HL-60 (cell line): ENCODE results near the gene MAP3K1.

Source experiments
- DNase-seq, 2 experiments: peaks; one replicate each; pipeline ENCODE4 v3.0.0-alpha.2; 2010 to 2020; ENCODE audit warnings: low read depth in 1 of 2, low spot score in 1 of 2
- H3K27ac ChIP-seq: fragments of 250-450 bp; sonication (Bioruptor Pico); replicated peaks from 2 replicates; pipeline ENCODE4 v1.5.1; 2020; ENCODE audit warnings: mild to moderate bottlenecking, moderate library complexity
- H3K27me3 ChIP-seq: fragments of 250-450 bp; sonication (Bioruptor Pico); 2 replicates; pipeline ENCODE4 v1.5.1; 2021; ENCODE audit warnings: mild to moderate bottlenecking, moderate library complexity; ENCODE audit not compliant: insufficient read depth, poor library complexity, severe bottlenecking
- H3K4me3 ChIP-seq: replicated peaks from 2 replicates; pipeline ENCODE4 v1.5.1; 2011; ENCODE audit warnings: mild to moderate bottlenecking, control low read depth, low read length; ENCODE audit not compliant: insufficient read depth
- CTCF ChIP-seq: IDR thresholded peaks from one replicate; pipeline ENCODE4 v1.5.1; 2011; ENCODE audit warnings: low read length, control low read depth, inconsistent platforms; ENCODE audit not compliant: insufficient read depth
- GABPA ChIP-seq: IDR thresholded peaks from 2 replicates; pipeline ENCODE4 v1.6.1; 2012; ENCODE audit warnings: low read depth
- POLR2AphosphoS5 ChIP-seq: IDR thresholded peaks from 2 replicates; pipeline ENCODE4 v1.6.1; 2012; ENCODE audit warnings: low read depth
- REST ChIP-seq: IDR thresholded peaks from 2 replicates; pipeline ENCODE4 v1.6.1; 2012; ENCODE audit warnings: low read depth; ENCODE audit not compliant: insufficient replicate concordance
- SPI1 ChIP-seq: IDR thresholded peaks from 2 replicates; pipeline ENCODE4 v1.6.1; 2012; ENCODE audit warnings: low read depth, mild to moderate bottlenecking, borderline replicate concordance

MAP3K1 gene

GRCh38 chr5:56845904-56846480, 30.6 kb downstream of the MAP3K1 start:
- Histone ChIP-seq H3K27ac (no peak overlapping the region), H3K4me3 (no peak overlapping the region), H3K27me3 (no peaks in the 10 kb centered on the region)
- TF ChIP-seq CTCF (no peak), REST (no peak), GABPA (no peak), POLR2AphosphoS5 (no peak)
- DNase-seq: no peak

GRCh38 chr5:56848206-56848605, 32.9 kb downstream of the MAP3K1 start:
- Histone ChIP-seq H3K4me3 (no peak overlapping the region), H3K27ac (no peak overlapping the region), H3K27me3 (no peaks in the 10 kb centered on the region)
- TF ChIP-seq SPI1 (no peak), CTCF (no peak), REST (no peak), POLR2AphosphoS5 (no peak), GABPA (no peak)
- DNase-seq: no peak

GRCh38 chr5:56849671-56850070, 34.3 kb downstream of the MAP3K1 start:
- no peaks in the 10 kb centered on the region for H3K27me3 ChIP-seq
- no peak for TF ChIP-seq SPI1
- TF ChIP-seq CTCF: no peak
- TF ChIP-seq GABPA: no peak
- TF ChIP-seq POLR2AphosphoS5: no peak
- no peak for TF ChIP-seq REST
- DNase-seq: no peak
- no peak overlapping the region for H3K27ac ChIP-seq
- no peak overlapping the region for H3K4me3 ChIP-seq
